Glutamatergic neuron (in vitro differentiated cells): ENCODE data around the gene SOAT1. TPM values are rescaled to one million over a fixed set of nuclear protein-coding genes. Genes with fewer than 3 reads are reported as not detected.

Source experiments
- DNase-seq: peaks from one replicate; pipeline ENCODE4 v3.0.0; 2022
- H3K27ac Mint-ChIP-seq: one replicate; pipeline ENCODE4 v1.8.0; 2020; ENCODE audit warnings: mild to moderate bottlenecking, mixed read lengths, inconsistent platforms; ENCODE audit not compliant: unreplicated experiment
- H3K27me3 Mint-ChIP-seq: one replicate; pipeline ENCODE4 v1.8.0; 2020; ENCODE audit warnings: mild to moderate bottlenecking, moderate library complexity, mixed read lengths, inconsistent platforms; ENCODE audit not compliant: unreplicated experiment
- H3K36me3 Mint-ChIP-seq: one replicate; pipeline ENCODE4 v1.8.0; 2020; ENCODE audit warnings: mild to moderate bottlenecking, mixed read lengths, inconsistent platforms; ENCODE audit not compliant: unreplicated experiment
- H3K4me1 Mint-ChIP-seq: one replicate; pipeline ENCODE4 v1.8.0; 2020; ENCODE audit warnings: mild to moderate bottlenecking, low read depth, mixed read lengths, inconsistent platforms; ENCODE audit not compliant: unreplicated experiment
- H3K4me3 Mint-ChIP-seq: one replicate; pipeline ENCODE4 v1.8.0; 2020; ENCODE audit warnings: mild to moderate bottlenecking, mixed read lengths, inconsistent platforms; ENCODE audit not compliant: unreplicated experiment
- H3K9me3 Mint-ChIP-seq: one replicate; pipeline ENCODE4 v1.8.0; 2020; ENCODE audit warnings: mild to moderate bottlenecking, moderate library complexity, mixed read lengths, inconsistent platforms; ENCODE audit not compliant: unreplicated experiment
- CTCF ChIP-seq: fragments of 200-600 bp; sonication (generic); IDR thresholded peaks from one replicate; pipeline ENCODE4 v1.5.0; 2021; ENCODE audit not compliant: partially characterized antibody, unreplicated experiment
- total RNA-seq: library from RNA; stranded (reverse); fragmentation: NEBNext Ultra II Directional; extraction: Animal tissue kit (Norgen Biotek cat#: 25700); gene quantifications from one replicate; pipeline ENCODE4 v1.2.1, GENCODE V29; 2021; ENCODE audit not compliant: unreplicated experiment

The SOAT1 gene
- total RNA-seq, 1 donor from 2014 or later, result 5.9 TPM

GRCh38 chr1:179303200-179303785 lies 9.7 kb downstream of the SOAT1 start:
- no peaks in the 10 kb centered on the region for H3K36me3 Mint-ChIP-seq
- H3K4me1 Mint-ChIP-seq, result peaks cover 2% of the 10 kb centered on the region
- no peaks in the 10 kb centered on the region for H3K27me3 Mint-ChIP-seq
- H3K27ac Mint-ChIP-seq, result no peak overlapping the region
- no peak for TF ChIP-seq CTCF
- no peak for DNase-seq
- H3K4me3 Mint-ChIP-seq, result no peak overlapping the region
- no peaks in the 10 kb centered on the region for H3K9me3 Mint-ChIP-seq

GRCh38 chr1:179305450-179305849 lies 11.9 kb downstream of the SOAT1 start:
- no peak overlapping the region for H3K27ac Mint-ChIP-seq
- H3K27me3 Mint-ChIP-seq, result no peaks in the 10 kb centered on the region
- no peak for DNase-seq
- no peaks in the 10 kb centered on the region for H3K36me3 Mint-ChIP-seq
- H3K4me3 Mint-ChIP-seq, result no peak overlapping the region
- no peak for TF ChIP-seq CTCF
- peaks cover 2% of the 10 kb centered on the region for H3K4me1 Mint-ChIP-seq
- no peaks in the 10 kb centered on the region for H3K9me3 Mint-ChIP-seq

GRCh38 chr1:179310291-179310690 lies 16.7 kb downstream of the SOAT1 start:
- no peaks in the 10 kb centered on the region for H3K27me3 Mint-ChIP-seq

GRCh38 chr1:179310721-179311120 lies 17.1 kb downstream of the SOAT1 start:
- H3K27ac Mint-ChIP-seq, result no peak overlapping the region
- no peak overlapping the region for H3K4me3 Mint-ChIP-seq
- peaks cover 2% of the 10 kb centered on the region for H3K4me1 Mint-ChIP-seq
- TF ChIP-seq CTCF, result no peak
- no peak for DNase-seq
- no peaks in the 10 kb centered on the region for H3K36me3 Mint-ChIP-seq
- H3K27me3 Mint-ChIP-seq, result no peaks in the 10 kb centered on the region
- H3K9me3 Mint-ChIP-seq, result no peaks in the 10 kb centered on the region

More at GRCh38 chr1:179310291-179310690, 16.7 kb downstream of the SOAT1 start:
- Mint-ChIP-seq H3K27ac (no peak overlapping the region), H3K36me3 (no peaks in the 10 kb centered on the region), H3K9me3 (no peaks in the 10 kb centered on the region), H3K4me3 (no peak overlapping the region), H3K4me1 (peaks cover 2% of the 10 kb centered on the region)
- DNase-seq, result no peak
- TF ChIP-seq CTCF, result no peak

GRCh38 chr1:179311149-179311700 lies 17.6 kb downstream of the SOAT1 start:
- Mint-ChIP-seq H3K27me3 (no peaks in the 10 kb centered on the region), H3K4me1 (peaks cover 2% of the 10 kb centered on the region), H3K36me3 (no peaks in the 10 kb centered on the region), H3K9me3 (no peaks in the 10 kb centered on the region), H3K27ac (no peak overlapping the region), H3K4me3 (no peak overlapping the region)
- TF ChIP-seq CTCF, result no peak
- no peak for DNase-seq
